HUES48 (cell line): ENCODE measurements around the gene PKIB.

ENCODE experiments used
- H3K27ac ChIP-seq: one replicate; pipeline ENCODE4 v1.7.0; 2013; ENCODE audit warnings: low read depth, low read length, inconsistent platforms
- H3K27me3 ChIP-seq: 2 replicates; pipeline ENCODE4 v1.6.1; 2013; ENCODE audit warnings: mild to moderate bottlenecking, low read length; ENCODE audit not compliant: control insufficient read depth, insufficient read depth
- H3K36me3 ChIP-seq: 2 replicates; pipeline ENCODE4 v1.6.1; 2013; ENCODE audit warnings: low read length; ENCODE audit not compliant: control insufficient read depth, insufficient read depth
- H3K4me1 ChIP-seq: 2 replicates; pipeline ENCODE4 v1.6.1; 2013; ENCODE audit warnings: mild to moderate bottlenecking, low read length; ENCODE audit not compliant: control insufficient read depth, insufficient read depth
- H3K4me3 ChIP-seq: 2 replicates; pipeline ENCODE4 v1.5.1; 2013; ENCODE audit warnings: mild to moderate bottlenecking, low read depth, low read length
- H3K9ac ChIP-seq: 2 replicates; pipeline ENCODE4 v1.6.1; 2013; ENCODE audit warnings: mild to moderate bottlenecking, low read depth, low read length, moderate library complexity
- H3K9me3 ChIP-seq: 2 replicates; pipeline ENCODE4 v1.6.1; 2013; ENCODE audit warnings: low read length; ENCODE audit not compliant: control insufficient read depth, insufficient read depth

The PKIB gene

GRCh38 chr6:122709922-122710512, 99.8 kb downstream of the PKIB start:
- no peak overlapping the region for H3K27ac ChIP-seq
- H3K9ac ChIP-seq = no peak overlapping the region
- no peaks in the 10 kb centered on the region for H3K36me3 ChIP-seq

DNA sequence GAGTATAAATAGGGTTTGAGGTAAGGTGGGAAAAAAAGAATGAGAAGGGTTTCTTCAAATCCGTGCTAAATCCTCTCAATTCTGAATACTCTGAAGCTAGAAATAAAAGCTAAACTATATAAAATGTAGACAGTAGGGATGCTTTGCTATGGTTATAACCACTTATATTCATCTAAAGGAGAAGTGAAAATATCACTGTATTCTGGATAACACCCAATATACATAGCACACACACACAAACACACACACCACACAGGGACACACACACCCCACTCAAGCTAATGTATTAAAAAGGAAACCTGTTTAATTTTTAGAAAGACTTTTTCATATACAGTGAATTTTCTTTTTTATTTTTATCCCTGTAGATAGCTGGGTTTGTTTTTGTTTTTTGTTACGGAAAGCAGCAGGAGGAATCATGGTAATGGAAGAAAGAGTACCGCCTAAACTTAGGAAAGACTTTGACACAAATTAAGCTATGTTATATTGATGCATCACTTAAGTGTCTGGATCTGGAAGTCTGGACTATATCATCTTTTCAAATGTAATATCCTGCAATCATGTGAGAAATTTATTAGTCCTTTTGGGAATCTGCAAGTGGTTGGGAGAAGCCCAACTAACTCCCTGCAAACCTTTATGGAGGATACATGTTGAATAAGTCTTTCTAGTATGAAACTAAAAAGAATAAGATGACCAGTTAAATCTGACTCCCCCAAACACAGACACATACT, 100.9 kb downstream of the PKIB start:
- no peaks in the 10 kb centered on the region for H3K36me3 ChIP-seq
- no peak overlapping the region for H3K27ac ChIP-seq
- no peaks in the 10 kb centered on the region for H3K27me3 ChIP-seq
- H3K4me3 ChIP-seq = no peak overlapping the region
- peaks cover 5% of the 10 kb centered on the region; the same call in 1 of the 2 replicates for H3K4me1 ChIP-seq
- no peaks in the 10 kb centered on the region for H3K9me3 ChIP-seq
- H3K9ac ChIP-seq = no peak overlapping the region

More at GRCh38 chr6:122709922-122710512, 99.8 kb downstream of the PKIB start:
- H3K27me3 ChIP-seq = no peaks in the 10 kb centered on the region
- H3K4me3 ChIP-seq = no peak overlapping the region
- H3K4me1 ChIP-seq = peaks cover 5% of the 10 kb centered on the region; the same call in 1 of the 2 replicates
- no peaks in the 10 kb centered on the region for H3K9me3 ChIP-seq

DNA sequence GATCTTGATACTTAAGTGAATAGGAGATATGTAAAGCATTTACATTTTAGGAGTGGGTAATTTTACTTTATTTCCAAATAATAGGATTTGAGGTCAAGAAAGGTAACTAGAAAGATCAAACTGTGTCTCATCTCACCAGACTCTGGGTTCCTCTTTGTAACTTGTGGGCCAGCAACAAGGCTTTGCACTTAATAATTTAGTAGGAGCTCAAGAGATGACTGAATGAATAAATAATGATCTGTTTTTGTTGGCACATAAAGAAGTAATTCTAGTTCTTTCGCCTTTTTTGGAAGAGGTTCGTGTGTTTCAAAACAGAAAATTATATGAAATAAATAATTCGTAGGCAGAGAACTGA, 101.9 kb downstream of the PKIB start:
- peaks cover 8% of the 10 kb centered on the region for H3K4me1 ChIP-seq
- H3K27ac ChIP-seq = no peak overlapping the region

GRCh38 chr6:122712448-122713137, 102.4 kb downstream of the PKIB start:
- H3K4me3 ChIP-seq = no peak overlapping the region
- H3K36me3 ChIP-seq = no peaks in the 10 kb centered on the region
- no peaks in the 10 kb centered on the region for H3K27me3 ChIP-seq
- H3K4me1 ChIP-seq = peaks cover 13% of the 10 kb centered on the region
- no peak overlapping the region for H3K9ac ChIP-seq
- no peaks in the 10 kb centered on the region for H3K9me3 ChIP-seq
- H3K27ac ChIP-seq = no peak overlapping the region

More for the DNA sequence above, 101.9 kb downstream of the PKIB start:
- Histone ChIP-seq H3K9ac (no peak overlapping the region), H3K36me3 (no peaks in the 10 kb centered on the region), H3K27me3 (no peaks in the 10 kb centered on the region), H3K9me3 (no peaks in the 10 kb centered on the region), H3K4me3 (no peak overlapping the region)

DNA sequence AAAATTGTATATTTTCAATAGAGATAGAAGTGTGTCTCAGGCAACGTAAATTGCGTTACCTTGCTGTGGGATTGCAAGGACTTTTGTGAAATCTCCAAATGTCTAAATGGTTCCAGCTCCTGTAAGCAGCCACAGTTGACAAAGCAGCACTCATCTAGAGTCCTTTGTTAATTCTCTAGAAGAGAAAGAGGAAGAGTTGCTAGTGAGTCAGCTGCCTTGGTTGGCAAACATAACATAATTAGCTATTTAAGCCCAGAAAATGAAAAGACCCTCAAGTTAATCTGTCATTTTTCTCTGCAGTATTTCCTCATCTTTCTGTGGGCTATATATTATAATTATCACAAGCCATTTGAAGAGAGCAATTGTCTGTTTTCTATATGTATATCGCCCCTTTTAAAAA, 102.9 kb downstream of the PKIB start:
- Histone ChIP-seq H3K4me1 (peaks cover 12% of the 10 kb centered on the region), H3K4me3 (no peak overlapping the region), H3K27ac (no peak overlapping the region), H3K36me3 (no peaks in the 10 kb centered on the region), H3K9me3 (no peaks in the 10 kb centered on the region), H3K9ac (no peak overlapping the region), H3K27me3 (no peaks in the 10 kb centered on the region)

- Histone ChIP-seq H3K27ac (no peak overlapping the region), H3K9me3 (no peaks in the 10 kb centered on the region), H3K9ac (no peak overlapping the region), H3K27me3 (no peaks in the 10 kb centered on the region), H3K4me1 (peaks cover 12% of the 10 kb centered on the region), H3K4me3 (no peak overlapping the region), H3K36me3 (no peaks in the 10 kb centered on the region)
Measured at GRCh38 chr6:122714059-122714458, 103.9 kb downstream of the PKIB start.

- peaks cover 12% of the 10 kb centered on the region for H3K4me1 ChIP-seq
- no peak overlapping the region for H3K4me3 ChIP-seq
- H3K27ac ChIP-seq = no peak overlapping the region
- no peaks in the 10 kb centered on the region for H3K36me3 ChIP-seq
- no peaks in the 10 kb centered on the region for H3K27me3 ChIP-seq
- H3K9me3 ChIP-seq = no peaks in the 10 kb centered on the region
- no peak overlapping the region for H3K9ac ChIP-seq
Measured at GRCh38 chr6:122715725-122716124, 105.5 kb downstream of the PKIB start.

GRCh38 chr6:122717350-122717749, 107.1 kb downstream of the PKIB start:
- Histone ChIP-seq H3K36me3 (no peaks in the 10 kb centered on the region), H3K4me1 (peaks cover 12% of the 10 kb centered on the region), H3K27ac (peak overlapping the region; percentile 31), H3K27me3 (no peaks in the 10 kb centered on the region), H3K4me3 (no peak overlapping the region), H3K9ac (no peak overlapping the region), H3K9me3 (no peaks in the 10 kb centered on the region)

DNA sequence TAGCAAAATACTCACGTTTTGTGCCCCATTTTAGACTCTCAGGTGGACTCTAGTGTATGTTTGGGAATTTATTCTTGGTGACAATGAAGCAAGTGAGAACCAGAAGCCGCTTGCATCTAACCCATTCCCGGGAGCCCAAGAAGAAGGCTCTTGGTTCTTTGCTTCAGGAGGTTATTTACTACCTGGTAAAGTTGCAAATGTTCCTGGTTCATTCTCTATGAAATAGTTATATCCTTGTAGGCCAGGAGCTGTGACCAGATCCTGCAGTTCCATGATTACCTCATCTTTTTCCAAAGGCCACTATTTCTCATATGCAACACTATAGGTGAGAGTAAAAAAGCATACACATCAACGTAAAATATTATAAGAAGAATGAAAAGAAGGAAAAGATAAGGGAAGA, 108.4 kb downstream of the PKIB start:
- Histone ChIP-seq H3K9me3 (no peaks in the 10 kb centered on the region), H3K27me3 (no peaks in the 10 kb centered on the region), H3K9ac (no peak overlapping the region), H3K36me3 (no peaks in the 10 kb centered on the region), H3K27ac (no peak overlapping the region), H3K4me1 (peaks cover 12% of the 10 kb centered on the region), H3K4me3 (no peak overlapping the region)

DNA sequence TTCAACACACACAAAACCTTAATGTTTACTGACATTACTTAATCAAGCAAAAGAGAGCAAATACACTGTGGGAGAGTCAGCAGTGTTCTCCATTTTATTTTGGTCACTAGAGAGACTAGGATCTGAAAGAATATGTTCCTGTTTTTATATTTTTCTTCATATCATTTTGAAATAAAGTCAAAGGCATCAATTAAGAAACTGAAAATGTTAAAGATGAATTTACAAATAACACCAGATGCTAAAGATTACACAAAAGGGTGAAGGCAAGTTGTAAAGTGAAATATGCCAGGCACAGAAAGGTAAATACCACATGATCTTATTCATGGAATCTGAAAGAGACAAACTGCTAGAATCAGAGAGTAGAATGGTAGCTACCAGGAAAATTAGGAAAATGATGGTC, 109.0 kb downstream of the PKIB start:
- H3K27ac ChIP-seq = no peak overlapping the region
- no peaks in the 10 kb centered on the region for H3K9me3 ChIP-seq
- H3K9ac ChIP-seq = no peak overlapping the region
- no peak overlapping the region for H3K4me3 ChIP-seq
- no peaks in the 10 kb centered on the region for H3K27me3 ChIP-seq
- no peaks in the 10 kb centered on the region for H3K36me3 ChIP-seq
- H3K4me1 ChIP-seq = peaks cover 12% of the 10 kb centered on the region

- Histone ChIP-seq H3K27ac (no peak overlapping the region), H3K9ac (no peak overlapping the region), H3K27me3 (no peaks in the 10 kb centered on the region), H3K4me3 (no peak overlapping the region), H3K36me3 (no peaks in the 10 kb centered on the region), H3K4me1 (peaks cover 13% of the 10 kb centered on the region), H3K9me3 (no peaks in the 10 kb centered on the region)
Measured at GRCh38 chr6:122722746-122723145, 112.5 kb downstream of the PKIB start.
